HepG2 (cell line): ENCODE results near the gene ANKRD29. TPM values are rescaled to one million over a fixed set of nuclear protein-coding genes. Genes with fewer than 3 reads are reported as not detected.

Experiments
- E2F2 ChIP-seq: sonication (generic); formaldehyde crosslinking; IDR thresholded peaks from 2 replicates; pipeline ENCODE4 v1.4.0; 2020; ENCODE audit warnings: missing genetic modification reagents, borderline replicate concordance
- HIVEP1 ChIP-seq: sonication (generic); formaldehyde crosslinking; IDR thresholded peaks from 2 replicates; pipeline ENCODE4 v1.4.0; 2020; ENCODE audit warnings: mild to moderate bottlenecking, missing genetic modification reagents
- KDM5B ChIP-seq: sonication (generic); formaldehyde crosslinking; IDR thresholded peaks from 2 replicates; pipeline ENCODE4 v1.4.0; 2020; ENCODE audit warnings: missing genetic modification reagents, mild to moderate bottlenecking, borderline replicate concordance
- KLF6 ChIP-seq: IDR thresholded peaks from 2 replicates; pipeline ENCODE4 v1.8.0; 2016; ENCODE audit warnings: missing biosample characterization, missing genetic modification reagents
- POLR2AphosphoS2 ChIP-seq: IDR thresholded peaks from 2 replicates; pipeline ENCODE4 v1.6.1; 2011; ENCODE audit warnings: low read depth, low read length, improper control_type of control experiment
- PREB ChIP-seq: sonication (generic); formaldehyde crosslinking; IDR thresholded peaks from 2 replicates; pipeline ENCODE4 v1.4.0; 2020; ENCODE audit warnings: missing genetic modification reagents
- RCOR2 ChIP-seq: IDR thresholded peaks from 2 replicates; pipeline ENCODE4 v1.6.1; 2016; ENCODE audit warnings: missing biosample characterization, missing genetic modification reagents
- SAP130 ChIP-seq: IDR thresholded peaks from 2 replicates; pipeline ENCODE4 v1.6.1; 2016; ENCODE audit warnings: low read depth
- ZBTB40 ChIP-seq, 2 experiments: fragments of 450-650 bp in 1 of 2; sonication (generic) in 1 of 2; formaldehyde crosslinking in 1 of 2; IDR thresholded peaks; 2 replicates each; pipeline versions ENCODE4 v1.6.1 to v1.8.0; 2016 to 2022; ENCODE audit warnings: antibody characterized with exemption in 1 of 2, mild to moderate bottlenecking in 1 of 2, missing genetic modification reagents in 1 of 2
- ZNF580 ChIP-seq: IDR thresholded peaks from 2 replicates; pipeline ENCODE4 v1.6.1; 2016; ENCODE audit warnings: low read depth, borderline replicate concordance
- ZNF639 ChIP-seq: conservative IDR thresholded peaks from 2 replicates; pipeline ENCODE4 v1.6.1; 2018; ENCODE audit warnings: missing genetic modification reagents
- polyA plus RNA-seq, 8 experiments: library from polyadenylated mRNA; depleted of rRNA in 3 of 8; stranded (reverse) in 7 of 8; unstranded in 1 of 8; fragments of >200 nt; fragmentation: Illumina TruSeq in 4 of 8; extraction: Trizol in 4 of 8; gene quantifications; 2 replicates each; pipeline versions ENCODE4 v1.2.1 to v1.2.3, GENCODE V29; 2011 to 2016; ENCODE audit warnings: low read depth in 4 of 8, missing spikeins in 1 of 8, mixed read lengths in 1 of 8; ENCODE audit not compliant: insufficient read depth in 1 of 8
- total RNA-seq, 5 experiments: library from RNA; depleted of rRNA; stranded (reverse); fragments of >200 nt; fragmentation: Illumina TruSeq; extraction: Trizol; gene quantifications; 2 replicates each; pipeline ENCODE4 v1.2.3, GENCODE V29; 2016; ENCODE audit warnings: low read depth in 1 of 5

The ANKRD29 gene
- total and polyA plus RNA-seq, 2 of the 13 experiments (the other 11 are each of a cell fraction or from before 2014, with no cell fraction given): not detected

- TF ChIP-seq ZBTB40 (IDR thresholded peaks at IDR 0.05) (no peak), ZBTB40 (CRISPR knock-in tag; IDR thresholded peaks at IDR 0.05) (peak; percentile 44; the same call in 1 of the 2 replicates), ZNF580 (peak; percentile 71; the same call in 1 of the 2 replicates), SAP130 (CRISPR knock-in tag) (peak; percentile 92), POLR2AphosphoS2 (peak; percentile 17; the same call in 1 of the 2 replicates), ZNF639 (CRISPR knock-in tag) (0 out of 2 replicates have a peak, but pooled peaks have one; percentile 38), RCOR2 (peak; percentile 98), KLF6 (CRISPR knock-in tag) (0 out of 2 replicates have a peak, but pooled peaks have one; percentile 22), KDM5B (peak; percentile 88; the same call in 1 of the 2 replicates), PREB (no peak), HIVEP1 (CRISPR knock-in tag) (no peak), E2F2 (CRISPR knock-in tag) (no peak)
Observed at GRCh38 chr18:23556145-23556780, 106.4 kb downstream of the ANKRD29 start (continued).
